ENCODE results near the gene GNL3L. TPM values are rescaled to one million over a fixed set of nuclear protein-coding genes. Genes with fewer than 3 reads are reported as not detected.

GNL3L gene
- total and polyA plus RNA-seq, 9 of the 15 experiments (the other 6 are each of a cell fraction or from before 2014, with no cell fraction given): 11.5 to 81.7 (median 37.6) TPM

GRCh38 chrX:54529552-54530356 lies at the start of gene GNL3L (continued):
- no peak for TF ChIP-seq ZNF655 (CRISPR knock-in tag; IDR thresholded peaks at IDR 0.05)
- 0 out of 2 replicates have a peak, but pooled peaks have one; percentile 22 for TF ChIP-seq DIDO1 (tag; IDR thresholded peaks at IDR 0.05; ENCODE audit: low read depth)
- TF ChIP-seq DACH1 (IDR thresholded peaks at IDR 0.05; ENCODE audit: partially characterized antibody): no peak
- TF ChIP-seq RBM15 (IDR thresholded peaks at IDR 0.05; ENCODE audit: insufficient read depth, low read length): no peak
- no peak for TF ChIP-seq ZNF696 (CRISPR knock-in tag; conservative IDR thresholded peaks at IDR 0.05)
- TF ChIP-seq THAP7 (CRISPR knock-in tag; IDR thresholded peaks at IDR 0.05): no peak
- no peak for TF ChIP-seq POU5F1 (IDR thresholded peaks at IDR 0.05; ENCODE audit: borderline replicate concordance, low read depth, low read length, partially characterized antibody)
- no peak for TF ChIP-seq PATZ1 (CRISPR knock-in tag; IDR thresholded peaks at IDR 0.05; ENCODE audit: borderline replicate concordance)
- TF ChIP-seq BRD4 (IDR thresholded peaks at IDR 0.05): 0 out of 2 replicates have a peak, but pooled peaks have one; percentile 73
- TF ChIP-seq MCM7 (IDR thresholded peaks at IDR 0.05): no peak
- TF ChIP-seq POLR2A (conservative IDR thresholded peaks at IDR 0.05): peak; percentile 41
- TF ChIP-seq GABPB1 (CRISPR knock-in tag; IDR thresholded peaks at IDR 0.05): peak; percentile 69; the same call in 1 of the 2 replicates
- TF ChIP-seq ZNF668 (CRISPR knock-in tag; IDR thresholded peaks at IDR 0.05): peak; percentile 15; the same call in 1 of the 2 replicates
- TF ChIP-seq FOXJ2 (tag; IDR thresholded peaks at IDR 0.05): no peak; the same call in 1 of the 2 replicates
- no peak for TF ChIP-seq ZBTB8A (IDR thresholded peaks at IDR 0.05; ENCODE audit: partially characterized antibody)
- TF ChIP-seq PKNOX1 (IDR thresholded peaks at IDR 0.05): peak; percentile 93
- TF ChIP-seq, protein P1, sequence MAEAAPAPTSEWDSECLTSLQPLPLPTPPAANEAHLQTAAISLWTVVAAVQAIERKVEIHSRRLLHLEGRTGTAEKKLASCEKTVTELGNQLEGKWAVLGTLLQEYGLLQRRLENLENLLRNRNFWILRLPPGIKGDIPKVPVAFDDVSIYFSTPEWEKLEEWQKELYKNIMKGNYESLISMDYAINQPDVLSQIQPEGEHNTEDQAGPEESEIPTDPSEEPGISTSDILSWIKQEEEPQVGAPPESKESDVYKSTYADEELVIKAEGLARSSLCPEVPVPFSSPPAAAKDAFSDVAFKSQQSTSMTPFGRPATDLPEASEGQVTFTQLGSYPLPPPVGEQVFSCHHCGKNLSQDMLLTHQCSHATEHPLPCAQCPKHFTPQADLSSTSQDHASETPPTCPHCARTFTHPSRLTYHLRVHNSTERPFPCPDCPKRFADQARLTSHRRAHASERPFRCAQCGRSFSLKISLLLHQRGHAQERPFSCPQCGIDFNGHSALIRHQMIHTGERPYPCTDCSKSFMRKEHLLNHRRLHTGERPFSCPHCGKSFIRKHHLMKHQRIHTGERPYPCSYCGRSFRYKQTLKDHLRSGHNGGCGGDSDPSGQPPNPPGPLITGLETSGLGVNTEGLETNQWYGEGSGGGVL (CRISPR knock-in tag; IDR thresholded peaks at IDR 0.05): no peak
- no peak for TF ChIP-seq ZNF384 (IDR thresholded peaks at IDR 0.05; ENCODE audit: low read depth, low read length)
- TF ChIP-seq DPF2 (IDR thresholded peaks at IDR 0.05): 0 out of 2 replicates have a peak, but pooled peaks have one; percentile 31
- TF ChIP-seq, protein P2, sequence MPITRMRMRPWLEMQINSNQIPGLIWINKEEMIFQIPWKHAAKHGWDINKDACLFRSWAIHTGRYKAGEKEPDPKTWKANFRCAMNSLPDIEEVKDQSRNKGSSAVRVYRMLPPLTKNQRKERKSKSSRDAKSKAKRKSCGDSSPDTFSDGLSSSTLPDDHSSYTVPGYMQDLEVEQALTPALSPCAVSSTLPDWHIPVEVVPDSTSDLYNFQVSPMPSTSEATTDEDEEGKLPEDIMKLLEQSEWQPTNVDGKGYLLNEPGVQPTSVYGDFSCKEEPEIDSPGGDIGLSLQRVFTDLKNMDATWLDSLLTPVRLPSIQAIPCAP (CRISPR knock-in tag; IDR thresholded peaks at IDR 0.05; ENCODE audit: borderline replicate concordance): no peak
- no peak for TF ChIP-seq ZNF695 (CRISPR knock-in tag; IDR thresholded peaks at IDR 0.05)
